Brain microvascular endothelial cell (primary cell): ENCODE measurements around the gene CORO1C.

Source experiments
- DNase-seq: peaks from one replicate; pipeline ENCODE4 v3.0.0-alpha.2; 2020
- H3K27ac ChIP-seq: fragments of 250-450 bp; sonication (Bioruptor Pico); 2 replicates; pipeline ENCODE4 v1.5.1; 2020; ENCODE audit warnings: mild to moderate bottlenecking, moderate library complexity
- H3K27me3 ChIP-seq: fragments of 250-450 bp; sonication (Bioruptor Pico); replicated peaks from 2 replicates; pipeline ENCODE4 v1.5.1; 2020; ENCODE audit warnings: mild to moderate bottlenecking
- H3K36me3 ChIP-seq: fragments of 250-450 bp; sonication (Bioruptor Pico); replicated peaks from 2 replicates; pipeline ENCODE4 v1.5.1; 2020; ENCODE audit warnings: mild to moderate bottlenecking
- H3K4me3 ChIP-seq: 2 replicates; pipeline ENCODE4 v1.5.1; 2011; ENCODE audit warnings: low read depth, mild to moderate bottlenecking, control low read depth, low read length, moderate library complexity
- in situ Hi-C: cut with HindIII; loops from 2 replicates; pipeline ENCODE4 v1.10.0; 2017; ENCODE audit warnings: low sequenced_read_pairs, low pct_ligation_motif_present
- TF ChIP-seq, protein P1 (sequence below): IDR thresholded peaks from 2 replicates; pipeline ENCODE4 v1.5.1; 2011; ENCODE audit warnings: low read depth, mild to moderate bottlenecking, moderate library complexity, low read length, control low read depth, inconsistent platforms; ENCODE audit errors: missing control alignments

The CORO1C gene

GRCh38 chr12:108647585-108648287, 83.6 kb downstream of the CORO1C start:
- TF ChIP-seq, protein P1, sequence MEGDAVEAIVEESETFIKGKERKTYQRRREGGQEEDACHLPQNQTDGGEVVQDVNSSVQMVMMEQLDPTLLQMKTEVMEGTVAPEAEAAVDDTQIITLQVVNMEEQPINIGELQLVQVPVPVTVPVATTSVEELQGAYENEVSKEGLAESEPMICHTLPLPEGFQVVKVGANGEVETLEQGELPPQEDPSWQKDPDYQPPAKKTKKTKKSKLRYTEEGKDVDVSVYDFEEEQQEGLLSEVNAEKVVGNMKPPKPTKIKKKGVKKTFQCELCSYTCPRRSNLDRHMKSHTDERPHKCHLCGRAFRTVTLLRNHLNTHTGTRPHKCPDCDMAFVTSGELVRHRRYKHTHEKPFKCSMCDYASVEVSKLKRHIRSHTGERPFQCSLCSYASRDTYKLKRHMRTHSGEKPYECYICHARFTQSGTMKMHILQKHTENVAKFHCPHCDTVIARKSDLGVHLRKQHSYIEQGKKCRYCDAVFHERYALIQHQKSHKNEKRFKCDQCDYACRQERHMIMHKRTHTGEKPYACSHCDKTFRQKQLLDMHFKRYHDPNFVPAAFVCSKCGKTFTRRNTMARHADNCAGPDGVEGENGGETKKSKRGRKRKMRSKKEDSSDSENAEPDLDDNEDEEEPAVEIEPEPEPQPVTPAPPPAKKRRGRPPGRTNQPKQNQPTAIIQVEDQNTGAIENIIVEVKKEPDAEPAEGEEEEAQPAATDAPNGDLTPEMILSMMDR = no peak
- in situ Hi-C loops = no loop called here
- Histone ChIP-seq H3K36me3 (peaks cover 71% of the 10 kb centered on the region), H3K27ac (no peak overlapping the region), H3K27me3 (no peaks in the 10 kb centered on the region), H3K4me3 (no peak overlapping the region)
- no peak for DNase-seq

GRCh38 chr12:108646600-108647579, 84.4 kb downstream of the CORO1C start:
- H3K27me3 ChIP-seq = no peaks in the 10 kb centered on the region
- DNase-seq = no peak
- no peak overlapping the region for H3K4me3 ChIP-seq
- H3K36me3 ChIP-seq = peaks cover 68% of the 10 kb centered on the region
- TF ChIP-seq, protein P1 = peak; percentile 39
- in situ Hi-C loops = no loop called here
- no peak overlapping the region for H3K27ac ChIP-seq

- no peaks in the 10 kb centered on the region for H3K27me3 ChIP-seq
- no peak overlapping the region for H3K27ac ChIP-seq
- in situ Hi-C loops = no loop called here
- no peak for DNase-seq
- peaks cover 68% of the 10 kb centered on the region for H3K36me3 ChIP-seq
- TF ChIP-seq, protein P1 = no peak
- no peak overlapping the region for H3K4me3 ChIP-seq
These were observed 85.4 kb downstream of the CORO1C start for GRCh38 chr12:108645686-108646599.

- H3K27ac ChIP-seq = no peak overlapping the region
- no peaks in the 10 kb centered on the region for H3K27me3 ChIP-seq
- in situ Hi-C loops = no loop called here
- DNase-seq = no peak
- TF ChIP-seq, protein P1 = no peak
- H3K4me3 ChIP-seq = no peak overlapping the region
- peaks cover 64% of the 10 kb centered on the region for H3K36me3 ChIP-seq
These were observed 86.6 kb downstream of the CORO1C start for GRCh38 chr12:108644811-108645120.

DNA sequence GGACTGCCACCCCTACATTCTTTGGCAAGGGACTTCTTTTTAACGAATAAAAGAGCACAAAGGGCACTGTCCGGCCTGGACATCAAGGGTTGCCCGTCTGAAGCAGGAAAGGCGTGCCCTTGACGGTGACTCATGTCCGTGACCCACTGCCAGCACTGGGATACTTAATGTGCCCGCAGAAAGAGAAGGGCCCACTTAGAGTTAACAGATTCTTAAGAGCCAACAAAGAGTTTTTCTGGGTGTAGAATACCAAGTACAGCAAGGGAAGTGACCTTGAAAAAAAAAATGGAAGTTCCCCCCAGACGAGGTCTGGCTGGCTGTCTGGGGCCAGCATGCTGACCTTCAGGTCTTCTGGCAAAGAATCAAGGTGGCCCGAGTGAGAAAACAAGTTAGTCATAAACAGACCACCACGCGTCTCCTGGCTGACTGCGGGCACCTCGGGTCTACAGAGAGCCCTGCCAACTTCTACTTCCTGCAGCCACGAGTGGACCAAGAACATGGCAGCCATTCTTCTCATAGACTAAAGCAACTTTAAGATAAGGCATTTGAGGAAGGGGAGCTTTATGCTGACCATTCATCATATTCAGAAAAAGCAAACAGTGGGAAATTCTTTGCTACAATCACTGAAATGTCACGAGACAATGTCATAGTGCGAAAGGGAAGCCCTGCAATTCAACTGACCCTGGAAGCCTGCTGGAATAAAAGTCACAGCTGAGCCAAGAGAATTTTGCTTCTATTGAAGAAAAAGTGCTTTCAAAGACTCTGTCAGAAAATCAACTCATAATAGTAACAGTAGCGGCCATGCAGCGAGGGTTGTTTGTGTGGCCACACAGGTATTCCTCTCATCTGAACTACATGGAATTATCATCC, 87.1 kb downstream of the CORO1C start:
- Histone ChIP-seq H3K36me3 (peaks cover 62% of the 10 kb centered on the region), H3K27ac (no peak overlapping the region), H3K27me3 (no peaks in the 10 kb centered on the region), H3K4me3 (no peak overlapping the region)
- no peak for DNase-seq
- TF ChIP-seq, protein P1 = no peak
- in situ Hi-C loops = no loop called here
